Measurements from ENCODE around the gene CBX7.
A peak's percentile ranks its signal among the peaks of the same experiment; 100 is the strongest.

The CBX7 gene

GRCh38 chr22:39091126-39092081 lies 61.1 kb downstream of the CBX7 start:
- no peak for DNase-seq (ENCODE audit: low read depth in 2 of 2)

GRCh38 chr22:39090426-39091064 lies 61.9 kb downstream of the CBX7 start:
- peak; percentile 27 to 61 for DNase-seq (ENCODE audit: low read depth in 2 of 2)

- DNase-seq (ENCODE audit: low read depth in 2 of 2): no peak
These were observed 62.6 kb downstream of the CBX7 start for GRCh38 chr22:39089928-39090327.

GRCh38 chr22:39088685-39089032 lies 63.8 kb downstream of the CBX7 start:
- DNase-seq (ENCODE audit: low read depth in 2 of 2): no peak

GRCh38 chr22:39087881-39088684 lies 64.4 kb downstream of the CBX7 start:
- DNase-seq (ENCODE audit: low read depth in 2 of 2): no peak

GRCh38 chr22:39087098-39087497 lies 65.4 kb downstream of the CBX7 start:
- DNase-seq (ENCODE audit: low read depth in 2 of 2): no peak

- no peak for DNase-seq (ENCODE audit: low read depth in 2 of 2)
These were observed 67.8 kb downstream of the CBX7 start for GRCh38 chr22:39084666-39085065.

GRCh38 chr22:39083212-39084165 lies 69.0 kb downstream of the CBX7 start:
- no peak for DNase-seq (ENCODE audit: low read depth in 2 of 2)

GRCh38 chr22:39081598-39081997 lies 70.9 kb downstream of the CBX7 start:
- DNase-seq (ENCODE audit: low read depth in 2 of 2): no peak

- no peak for DNase-seq (ENCODE audit: low read depth in 2 of 2)
These were observed 71.5 kb downstream of the CBX7 start for GRCh38 chr22:39081016-39081415.
